CD4-positive, alpha-beta T cell treated with Interleukin-1 beta for 1 hour (primary cell): ENCODE data around the gene BLTP2.
"Not testable (repeated sequence)": the region's sequence is repeated elsewhere in the genome, so short reads cannot be mapped to it uniquely, and the experiment has no call there.

ENCODE experiments used
- DNase-seq, 2 donors: peaks; one replicate each; pipeline ENCODE4 v3.0.0-alpha.2; 2020 to 2022

Gene BLTP2

GRCh38 chr17:28645576-28645939 lies 600 bp upstream of the BLTP2 start:
- no peak for DNase-seq

- peak; percentile 25 to 48 for DNase-seq
Observed at GRCh38 chr17:28643983-28644786, 773 bp downstream of the BLTP2 start.

- no peak for DNase-seq
Observed at GRCh38 chr17:28641579-28641978, 3.4 kb downstream of the BLTP2 start.

- DNase-seq, result no peak
Observed at GRCh38 chr17:28635506-28635905, 9.5 kb downstream of the BLTP2 start.

- no peak for DNase-seq
Observed at GRCh38 chr17:28634206-28634865, 10.6 kb downstream of the BLTP2 start.

GRCh38 chr17:28626818-28627217 lies 18.1 kb downstream of the BLTP2 start:
- no peak for DNase-seq

- no peak for DNase-seq
Observed at GRCh38 chr17:28624148-28624547, 20.8 kb downstream of the BLTP2 start.

- DNase-seq, result no peak
Observed at GRCh38 chr17:28623696-28624095, 21.3 kb downstream of the BLTP2 start.

- no peak for DNase-seq
Observed at GRCh38 chr17:28622186-28622585, 22.8 kb downstream of the BLTP2 start.

- DNase-seq, result no peak
Observed at GRCh38 chr17:28620010-28620409, 24.9 kb downstream of the BLTP2 start.

GRCh38 chr17:28618464-28618863 lies 26.5 kb downstream of the BLTP2 start:
- DNase-seq, result no peak

- no peak for DNase-seq
Observed at GRCh38 chr17:28616281-28616680, 28.7 kb downstream of the BLTP2 start.

- DNase-seq, result no peak
Observed at GRCh38 chr17:28615260-28615940, 29.6 kb downstream of the BLTP2 start.

- no peak for DNase-seq
Observed at GRCh38 chr17:28613931-28614381, 31.0 kb downstream of the BLTP2 start, which contains the start of gene RSKR. TSS of gene RSKR (minus strand) at chr17:28614185. CDS start at chr17:28614161, 24 bp downstream.

GRCh38 chr17:28612936-28613872 lies 31.8 kb downstream of the BLTP2 start:
- DNase-seq, result peak; percentile 32 to 48

GRCh38 chr17:28612531-28612930 lies 32.4 kb downstream of the BLTP2 start:
- DNase-seq, result no peak

- no peak for DNase-seq
Observed at GRCh38 chr17:28610376-28610775, 34.6 kb downstream of the BLTP2 start.

- not testable (repeated sequence) for DNase-seq
Observed at GRCh38 chr17:28604031-28604430, 40.9 kb downstream of the BLTP2 start.

- DNase-seq, result peak; percentile 62 to 64
Observed at GRCh38 chr17:28599311-28600184, 45.4 kb downstream of the BLTP2 start.

GRCh38 chr17:28598799-28599310 lies 46.1 kb downstream of the BLTP2 start, which contains the start of gene SPAG5:
TSS of gene SPAG5 (minus strand) at chr17:28599025. CDS start at chr17:28598946, 79 bp downstream.
- peak; percentile 94 to 95 for DNase-seq

- no peak for DNase-seq
Observed at GRCh38 chr17:28598389-28598788, 46.6 kb downstream of the BLTP2 start.
